T-helper 17 cell (primary cell): Measurements from ENCODE around the gene PI4KA. TPM values are rescaled to one million over a fixed set of nuclear protein-coding genes. Genes with fewer than 3 reads are reported as not detected.

Experiments
- ATAC-seq: fragments of 150-1000 bp; cut with Tn5 transposase; 2 replicates; pipeline ENCODE4 v1.10.0; 2021; ENCODE audit warnings: mild to moderate bottlenecking, moderate library complexity
- DNase-seq, 3 donors: peaks; one replicate each; pipeline versions ENCODE4 v3.0.0 to v3.0.0-alpha.2; 2020 to 2021
- H3K9me3 ChIP-seq: one replicate; pipeline ENCODE4 v1.7.0; 2013; ENCODE audit warnings: low read length, mild to moderate bottlenecking; ENCODE audit not compliant: control insufficient read depth, poor library complexity, severe bottlenecking
- H3K27ac Mint-ChIP-seq: one replicate; pipeline ENCODE4 v1.8.0; 2022; ENCODE audit warnings: mild to moderate bottlenecking, moderate library complexity, mixed read lengths
- H3K27me3 Mint-ChIP-seq: one replicate; pipeline ENCODE4 v1.8.0; 2022; ENCODE audit warnings: mixed read lengths
- H3K36me3 Mint-ChIP-seq: one replicate; pipeline ENCODE4 v1.8.0; 2022; ENCODE audit warnings: low read depth, mixed read lengths
- H3K4me1 Mint-ChIP-seq: one replicate; pipeline ENCODE4 v1.8.0; 2022; ENCODE audit warnings: mild to moderate bottlenecking, mixed read lengths
- H3K4me3 Mint-ChIP-seq: one replicate; pipeline ENCODE4 v1.8.0; 2022; ENCODE audit warnings: mild to moderate bottlenecking, moderate library complexity, mixed read lengths
- total RNA-seq, 4 donors: library from RNA in 2 of 4; stranded (reverse) in 2 of 4; gene quantifications; one replicate each; pipeline ENCODE4 v1.2.3 and lab custom pipeline; 2022 to 2026

Gene PI4KA
- total RNA-seq, 2 donors from 2014 or later: 159 to 160 TPM

GRCh38 chr22:20868025-20868962, 9.7 kb upstream of the PI4KA start:
- H3K4me3 Mint-ChIP-seq: no peak overlapping the region
- no peak for ATAC-seq

GRCh38 chr22:20867179-20868024, 8.8 kb upstream of the PI4KA start:
- H3K27ac Mint-ChIP-seq: peak overlapping the region; percentile 77
- peaks cover 34% of the 10 kb centered on the region for H3K4me1 Mint-ChIP-seq
- no peak for DNase-seq
- H3K9me3 ChIP-seq: no peaks in the 10 kb centered on the region
- H3K36me3 Mint-ChIP-seq: no peaks in the 10 kb centered on the region
- ATAC-seq: peak; percentile 60
- peak overlapping the region; percentile 77 for H3K4me3 Mint-ChIP-seq
- no peaks in the 10 kb centered on the region for H3K27me3 Mint-ChIP-seq

More at GRCh38 chr22:20868025-20868962, 9.7 kb upstream of the PI4KA start:
- DNase-seq: no peak
- peaks cover 32% of the 10 kb centered on the region for H3K4me1 Mint-ChIP-seq
- H3K27ac Mint-ChIP-seq: peak overlapping the region; percentile 77
- H3K9me3 ChIP-seq: no peaks in the 10 kb centered on the region
- no peaks in the 10 kb centered on the region for H3K36me3 Mint-ChIP-seq
- no peaks in the 10 kb centered on the region for H3K27me3 Mint-ChIP-seq

- no peak for ATAC-seq
- H3K27ac Mint-ChIP-seq: peak overlapping the region; percentile 77
- H3K36me3 Mint-ChIP-seq: peaks cover 4% of the 10 kb centered on the region
- H3K9me3 ChIP-seq: no peaks in the 10 kb centered on the region
- no peaks in the 10 kb centered on the region for H3K27me3 Mint-ChIP-seq
- peaks cover 39% of the 10 kb centered on the region for H3K4me1 Mint-ChIP-seq
- no peak for DNase-seq
- H3K4me3 Mint-ChIP-seq: peak overlapping the region; percentile 77
These were observed 8.1 kb upstream of the PI4KA start for GRCh38 chr22:20866736-20867135.

- H3K36me3 Mint-ChIP-seq: peaks cover 4% of the 10 kb centered on the region
- H3K27ac Mint-ChIP-seq: peak overlapping the region; percentile 77
- H3K27me3 Mint-ChIP-seq: no peaks in the 10 kb centered on the region
- ATAC-seq (no peak), DNase-seq (no peak)
- peaks cover 39% of the 10 kb centered on the region for H3K4me1 Mint-ChIP-seq
- H3K4me3 Mint-ChIP-seq: no peak overlapping the region
- H3K9me3 ChIP-seq: no peaks in the 10 kb centered on the region
These were observed 7.3 kb upstream of the PI4KA start for GRCh38 chr22:20865875-20866445.

GRCh38 chr22:20865331-20865730, 6.7 kb upstream of the PI4KA start:
- no peak overlapping the region for H3K27ac Mint-ChIP-seq
- ATAC-seq (no peak), DNase-seq (no peak)
- peaks cover 39% of the 10 kb centered on the region for H3K4me1 Mint-ChIP-seq
- H3K36me3 Mint-ChIP-seq: peaks cover 4% of the 10 kb centered on the region
- H3K27me3 Mint-ChIP-seq: no peaks in the 10 kb centered on the region
- H3K4me3 Mint-ChIP-seq: no peak overlapping the region
- H3K9me3 ChIP-seq: no peaks in the 10 kb centered on the region

GRCh38 chr22:20864186-20864908, 5.7 kb upstream of the PI4KA start:
- ATAC-seq: no peak
- no peak overlapping the region for H3K27ac Mint-ChIP-seq
- H3K27me3 Mint-ChIP-seq: no peaks in the 10 kb centered on the region
- peaks cover 45% of the 10 kb centered on the region for H3K4me1 Mint-ChIP-seq
- DNase-seq: no peak
- H3K4me3 Mint-ChIP-seq: no peak overlapping the region
- no peaks in the 10 kb centered on the region for H3K9me3 ChIP-seq
- peaks cover 4% of the 10 kb centered on the region for H3K36me3 Mint-ChIP-seq

GRCh38 chr22:20863366-20863765, 4.8 kb upstream of the PI4KA start:
- Mint-ChIP-seq H3K27ac (no peak overlapping the region), H3K4me3 (no peak overlapping the region), H3K36me3 (peaks cover 4% of the 10 kb centered on the region), H3K27me3 (no peaks in the 10 kb centered on the region), H3K4me1 (peaks cover 45% of the 10 kb centered on the region)
- DNase-seq (no peak), ATAC-seq (no peak)
- H3K9me3 ChIP-seq: no peaks in the 10 kb centered on the region

GRCh38 chr22:20862540-20862939, 3.9 kb upstream of the PI4KA start:
- H3K27me3 Mint-ChIP-seq: no peaks in the 10 kb centered on the region
- H3K9me3 ChIP-seq: no peaks in the 10 kb centered on the region
- H3K36me3 Mint-ChIP-seq: peaks cover 4% of the 10 kb centered on the region
- ATAC-seq: no peak
- no peak for DNase-seq
- H3K4me1 Mint-ChIP-seq: peaks cover 46% of the 10 kb centered on the region
- H3K4me3 Mint-ChIP-seq: no peak overlapping the region
- peak overlapping the region; percentile 32 for H3K27ac Mint-ChIP-seq

- Mint-ChIP-seq H3K4me3 (peak overlapping the region; percentile 94), H3K27ac (peak overlapping the region; percentile 96), H3K27me3 (no peaks in the 10 kb centered on the region), H3K36me3 (peaks cover 4% of the 10 kb centered on the region), H3K4me1 (peaks cover 46% of the 10 kb centered on the region)
- H3K9me3 ChIP-seq: no peaks in the 10 kb centered on the region
- ATAC-seq (no peak), DNase-seq (no peak)
These were observed 1.0 kb upstream of the PI4KA start for GRCh38 chr22:20859615-20860014.

- Mint-ChIP-seq H3K4me1 (peaks cover 47% of the 10 kb centered on the region), H3K4me3 (peak overlapping the region; percentile 94), H3K36me3 (peaks cover 4% of the 10 kb centered on the region), H3K27me3 (no peaks in the 10 kb centered on the region), H3K27ac (peak overlapping the region; percentile 96)
- H3K9me3 ChIP-seq: no peaks in the 10 kb centered on the region
- DNase-seq (peak; percentile 61 to 73 (median 72)), ATAC-seq (peak; percentile 62)
These were observed 585 bp downstream of the PI4KA start for GRCh38 chr22:20857838-20858614.

GRCh38 chr22:20857247-20857643, 1.4 kb downstream of the PI4KA start:
- peak overlapping the region; percentile 96 for H3K27ac Mint-ChIP-seq
- H3K4me3 Mint-ChIP-seq: peak overlapping the region; percentile 94
- H3K27me3 Mint-ChIP-seq: no peaks in the 10 kb centered on the region
- no peaks in the 10 kb centered on the region for H3K9me3 ChIP-seq
- ATAC-seq: no peak
- DNase-seq: no peak
- H3K36me3 Mint-ChIP-seq: peaks cover 3% of the 10 kb centered on the region
- H3K4me1 Mint-ChIP-seq: peaks cover 49% of the 10 kb centered on the region

- Mint-ChIP-seq H3K27ac (no peak overlapping the region), H3K36me3 (no peaks in the 10 kb centered on the region), H3K4me1 (peaks cover 51% of the 10 kb centered on the region), H3K27me3 (no peaks in the 10 kb centered on the region), H3K4me3 (no peak overlapping the region)
- no peaks in the 10 kb centered on the region for H3K9me3 ChIP-seq
- ATAC-seq: no peak
- no peak for DNase-seq
These were observed 5.4 kb downstream of the PI4KA start for GRCh38 chr22:20853236-20853660.
